ENCODE data around the gene ARMH3. TPM values are rescaled to one million over a fixed set of nuclear protein-coding genes. Genes with fewer than 3 reads are reported as not detected.

Gene ARMH3
- polyA plus RNA-seq, 6 donors from 2014 or later = 29.9 to 56.9 (median 46.8) TPM

GRCh38 chr10:101817337-101818118, 238.4 kb downstream of the ARMH3 start:
- ATAC-seq (ENCODE audit: low read depth in 2 of 2) (peak; percentile 0 to 1), DNase-seq (no peak)
- peaks cover 38 to 53% (median 46%) of the 10 kb centered on the region in 3 donors for H3K4me1 Mint-ChIP-seq
- peaks cover 0 to 2% (median 0%) of the 10 kb centered on the region in 7 donors for H3K9me3 Mint-ChIP-seq
- H3K27me3 Mint-ChIP-seq = no peaks in the 10 kb centered on the region
- H3K36me3 Mint-ChIP-seq = peaks cover 2 to 9% of the 10 kb centered on the region in 2 donors
- H3K4me3 Mint-ChIP-seq = peak overlapping the region; percentile 95 to 100 (median 98)
- H3K27ac Mint-ChIP-seq = peak overlapping the region; percentile 88 to 99 (median 97)

DNA sequence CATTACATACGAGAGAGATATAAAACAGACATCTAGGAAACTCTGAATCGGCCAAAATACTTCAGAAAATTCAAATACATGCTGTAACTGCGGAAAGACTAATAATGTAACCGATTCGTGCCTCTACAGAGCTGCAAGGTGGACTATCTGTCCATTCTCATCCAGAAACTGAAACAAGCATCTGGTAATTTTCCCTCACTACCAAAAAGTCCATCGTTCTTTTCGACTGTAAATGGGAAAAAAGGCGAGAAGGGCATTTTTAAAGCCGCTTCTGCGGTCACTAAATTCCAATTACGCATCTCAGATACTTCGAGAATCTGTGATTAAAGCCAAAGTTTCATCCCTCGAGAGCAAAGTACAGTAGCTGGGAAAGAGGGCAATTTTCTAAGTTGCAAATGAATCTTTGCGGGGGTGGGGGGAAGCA, 239.0 kb downstream of the ARMH3 start:
- ATAC-seq (ENCODE audit: low read depth in 2 of 2) = no peak
- peak overlapping the region; percentile 95 to 100 (median 98) for H3K4me3 Mint-ChIP-seq
- H3K4me1 Mint-ChIP-seq = peaks cover 38 to 53% (median 48%) of the 10 kb centered on the region in 3 donors
- DNase-seq = no peak
- peak overlapping the region in 5 of 6 donors; percentile 88 to 97 (median 95) for H3K27ac Mint-ChIP-seq
- peaks cover 0 to 2% (median 0%) of the 10 kb centered on the region in 7 donors for H3K9me3 Mint-ChIP-seq
- H3K27me3 Mint-ChIP-seq = no peaks in the 10 kb centered on the region
- peaks cover 0 to 9% of the 10 kb centered on the region in 2 donors for H3K36me3 Mint-ChIP-seq

GRCh38 chr10:101816376-101816775, 239.6 kb downstream of the ARMH3 start:
- ATAC-seq (ENCODE audit: low read depth in 2 of 2) (no peak), DNase-seq (no peak)
- H3K4me3 Mint-ChIP-seq = peak overlapping the region; percentile 95 to 100 (median 98)
- H3K36me3 Mint-ChIP-seq = peaks cover 0 to 9% of the 10 kb centered on the region in 2 donors
- peaks cover 0 to 2% (median 0%) of the 10 kb centered on the region in 7 donors for H3K9me3 Mint-ChIP-seq
- peaks cover 38 to 51% (median 48%) of the 10 kb centered on the region in 3 donors for H3K4me1 Mint-ChIP-seq
- H3K27ac Mint-ChIP-seq = peak overlapping the region; percentile 31 to 97 (median 96)
- no peaks in the 10 kb centered on the region for H3K27me3 Mint-ChIP-seq

GRCh38 chr10:101814466-101815071, 241.4 kb downstream of the ARMH3 start:
- Mint-ChIP-seq H3K9me3 (peaks cover 0 to 2% (median 0%) of the 10 kb centered on the region in 7 donors), H3K27ac (peak overlapping the region; percentile 91 to 97 (median 96)), H3K36me3 (peaks cover 0 to 9% of the 10 kb centered on the region in 2 donors), H3K4me1 (peaks cover 35 to 57% (median 54%) of the 10 kb centered on the region in 3 donors), H3K4me3 (peak overlapping the region; percentile 95 to 100 (median 98)), H3K27me3 (no peaks in the 10 kb centered on the region)
- ATAC-seq (ENCODE audit: low read depth in 2 of 2) (peak; percentile 7 to 26), DNase-seq (peak; percentile 36)

DNA sequence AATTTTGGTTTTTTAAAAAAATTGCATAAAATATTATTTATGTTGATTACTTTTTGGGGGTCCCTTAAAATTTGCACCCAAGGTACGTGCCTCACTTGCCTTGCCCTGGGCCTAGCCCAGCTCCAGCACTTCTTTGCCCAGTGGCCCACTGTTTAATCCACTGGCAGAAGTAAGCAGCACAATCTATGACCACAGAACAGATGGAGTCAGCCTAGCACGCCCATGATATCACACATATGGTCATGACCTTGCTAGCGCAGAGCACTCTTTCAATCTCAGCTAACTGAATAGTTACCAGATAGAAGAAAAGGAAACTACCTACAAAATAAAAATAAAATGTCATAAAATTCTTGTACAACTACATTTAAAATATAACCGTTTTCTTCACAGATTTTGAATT, 243.4 kb downstream of the ARMH3 start:
- peaks cover 2 to 3% of the 10 kb centered on the region in 2 donors for H3K36me3 Mint-ChIP-seq
- no peaks in the 10 kb centered on the region for H3K27me3 Mint-ChIP-seq
- H3K4me1 Mint-ChIP-seq = peaks cover 23 to 51% (median 46%) of the 10 kb centered on the region in 3 donors
- H3K9me3 Mint-ChIP-seq = no peaks in the 10 kb centered on the region
- ATAC-seq (ENCODE audit: low read depth in 2 of 2) (peak; percentile 20 to 21), DNase-seq (no peak)
- peak overlapping the region in 4 of 6 donors; percentile 42 to 97 (median 90) for H3K27ac Mint-ChIP-seq
- H3K4me3 Mint-ChIP-seq = peak overlapping the region in 4 of 8 donors; percentile 22 to 86 (median 58)

- H3K9me3 Mint-ChIP-seq = no peaks in the 10 kb centered on the region
- no peak for ATAC-seq (ENCODE audit: low read depth in 2 of 2)
- no peaks in the 10 kb centered on the region for H3K27me3 Mint-ChIP-seq
- peaks cover 8 to 18% (median 16%) of the 10 kb centered on the region in 3 donors for H3K4me1 Mint-ChIP-seq
- no peak for DNase-seq
- no peak overlapping the region for H3K4me3 Mint-ChIP-seq
- H3K27ac Mint-ChIP-seq = peak overlapping the region in 1 of 6 donors; percentile 56
- peaks cover 9 to 17% of the 10 kb centered on the region in 2 donors for H3K36me3 Mint-ChIP-seq
These were observed 248.8 kb downstream of the ARMH3 start for GRCh38 chr10:101807158-101807557.

- no peak overlapping the region for H3K4me3 Mint-ChIP-seq
- H3K36me3 Mint-ChIP-seq = peaks cover 9 to 22% of the 10 kb centered on the region in 2 donors
These were observed 252.5 kb downstream of the ARMH3 start for GRCh38 chr10:101803511-101803910.

GRCh38 chr10:101797403-101798059, 258.4 kb downstream of the ARMH3 start:
- Mint-ChIP-seq H3K9me3 (no peaks in the 10 kb centered on the region), H3K4me3 (no peak overlapping the region), H3K27ac (peak overlapping the region in 2 of 6 donors; percentile 4 to 33), H3K36me3 (peaks cover 0 to 20% of the 10 kb centered on the region in 2 donors), H3K4me1 (peaks cover 9 to 19% (median 11%) of the 10 kb centered on the region in 3 donors), H3K27me3 (no peaks in the 10 kb centered on the region)
- no peak for ATAC-seq (ENCODE audit: low read depth in 2 of 2)
- DNase-seq = no peak

More at GRCh38 chr10:101803511-101803910, 252.5 kb downstream of the ARMH3 start:
- Mint-ChIP-seq H3K27me3 (no peaks in the 10 kb centered on the region), H3K9me3 (no peaks in the 10 kb centered on the region), H3K4me1 (peaks cover 12 to 22% (median 13%) of the 10 kb centered on the region in 3 donors), H3K27ac (no peak overlapping the region)
- no peak for ATAC-seq (ENCODE audit: low read depth in 2 of 2)
- DNase-seq = no peak

Other genes with a start within 250 kb of the ARMH3 start
- gene OGA, start 237.7 kb downstream of the ARMH3 start, polyA plus RNA-seq (ENCODE audit: low read depth in 6 of 6) = 10 to 100 TPM; 36.1 to 77.5 (median 61.2) TPM
- gene KCNIP2, start 212.4 kb downstream of the ARMH3 start, polyA plus RNA-seq (ENCODE audit: low read depth in 6 of 6) = 10 to 100 TPM; 12.9 to 56.1 (median 32.8) TPM
- 10 to 100 TPM; 16.3 to 31.9 (median 21.2) TPM for gene HPS6, start 9.2 kb upstream of the ARMH3 start, polyA plus RNA-seq (ENCODE audit: low read depth in 6 of 6)
- gene LDB1, start 64.2 kb upstream of the ARMH3 start, polyA plus RNA-seq (ENCODE audit: low read depth in 6 of 6) = 10 to 100 TPM in 5 of 6 donors, 1 to 10 TPM in 1; 7.1 to 37.9 (median 30.5) TPM
- 10 to 100 TPM in 3 of 6 donors, 1 to 10 TPM in 3; 6.4 to 24.1 (median 9.7) TPM for gene PPRC1, start 76.9 kb upstream of the ARMH3 start, polyA plus RNA-seq (ENCODE audit: low read depth in 6 of 6)
- gene NOLC1, start 96.2 kb upstream of the ARMH3 start, polyA plus RNA-seq (ENCODE audit: low read depth in 6 of 6) = 10 to 100 TPM in 5 of 6 donors, 1 to 10 TPM in 1; 8.6 to 59.3 (median 47.1) TPM
- not detected for gene ELOVL3, start 170.1 kb upstream of the ARMH3 start, polyA plus RNA-seq (ENCODE audit: low read depth in 6 of 6)
- not detected for gene PITX3, start 185.3 kb upstream of the ARMH3 start, polyA plus RNA-seq (ENCODE audit: low read depth in 6 of 6)
- gene GBF1, start 189.4 kb upstream of the ARMH3 start, polyA plus RNA-seq (ENCODE audit: low read depth in 6 of 6) = 10 to 100 TPM in 1 of 6 donors, 1 to 10 TPM in 5; 3.9 to 14.8 (median 6.2) TPM